Fibroblast of the aortic adventitia (primary cell): ENCODE measurements around the gene KRT222. TPM values are rescaled to one million over a fixed set of nuclear protein-coding genes. Genes with fewer than 3 reads are reported as not detected.

ENCODE experiments used
- DNase-seq: peaks from one replicate; pipeline ENCODE4 v3.0.0-alpha.2; 2010; ENCODE audit warnings: low read depth
- H3K4me3 ChIP-seq: 2 replicates; pipeline ENCODE4 v1.5.1; 2011; ENCODE audit warnings: low read depth, mild to moderate bottlenecking, control low read depth, low read length, moderate library complexity
- total RNA-seq: library from RNA; depleted of rRNA; stranded (reverse); fragments of >200 nt; gene quantifications from 2 replicates; pipeline ENCODE4 v1.2.3, GENCODE V29; 2012; ENCODE audit warnings: low replicate concordance
- TF ChIP-seq, protein P1 (sequence below): IDR thresholded peaks from 2 replicates; pipeline ENCODE4 v1.5.1; 2011; ENCODE audit warnings: mild to moderate bottlenecking, low read length, control low read depth, inconsistent platforms; ENCODE audit not compliant: insufficient read depth

KRT222 gene
- total RNA-seq, 1 donor = not detected

DNA sequence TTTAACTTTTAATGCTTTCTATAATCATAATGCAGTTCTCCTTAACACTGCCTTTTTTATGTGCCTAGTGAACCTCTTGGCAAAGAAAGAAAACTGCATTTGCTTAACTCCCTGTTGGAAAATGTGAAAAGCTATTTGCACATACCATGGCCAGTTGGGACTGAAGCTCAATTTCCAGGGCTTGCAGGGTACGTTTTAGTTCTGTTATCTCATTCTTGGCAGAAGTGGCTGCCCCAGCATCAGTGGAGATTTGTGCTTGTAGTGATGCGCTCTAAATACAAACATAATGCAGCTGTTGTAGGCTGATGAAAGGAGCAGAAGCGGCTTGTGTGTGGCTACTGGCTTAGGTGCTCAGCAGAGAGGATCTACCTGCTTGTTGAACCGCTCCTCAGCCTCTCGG lies 34.9 kb upstream of the KRT222 start:
- H3K4me3 ChIP-seq = no peak overlapping the region
- TF ChIP-seq, protein P1, sequence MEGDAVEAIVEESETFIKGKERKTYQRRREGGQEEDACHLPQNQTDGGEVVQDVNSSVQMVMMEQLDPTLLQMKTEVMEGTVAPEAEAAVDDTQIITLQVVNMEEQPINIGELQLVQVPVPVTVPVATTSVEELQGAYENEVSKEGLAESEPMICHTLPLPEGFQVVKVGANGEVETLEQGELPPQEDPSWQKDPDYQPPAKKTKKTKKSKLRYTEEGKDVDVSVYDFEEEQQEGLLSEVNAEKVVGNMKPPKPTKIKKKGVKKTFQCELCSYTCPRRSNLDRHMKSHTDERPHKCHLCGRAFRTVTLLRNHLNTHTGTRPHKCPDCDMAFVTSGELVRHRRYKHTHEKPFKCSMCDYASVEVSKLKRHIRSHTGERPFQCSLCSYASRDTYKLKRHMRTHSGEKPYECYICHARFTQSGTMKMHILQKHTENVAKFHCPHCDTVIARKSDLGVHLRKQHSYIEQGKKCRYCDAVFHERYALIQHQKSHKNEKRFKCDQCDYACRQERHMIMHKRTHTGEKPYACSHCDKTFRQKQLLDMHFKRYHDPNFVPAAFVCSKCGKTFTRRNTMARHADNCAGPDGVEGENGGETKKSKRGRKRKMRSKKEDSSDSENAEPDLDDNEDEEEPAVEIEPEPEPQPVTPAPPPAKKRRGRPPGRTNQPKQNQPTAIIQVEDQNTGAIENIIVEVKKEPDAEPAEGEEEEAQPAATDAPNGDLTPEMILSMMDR = no peak
- peak; percentile 9 for DNase-seq

DNA sequence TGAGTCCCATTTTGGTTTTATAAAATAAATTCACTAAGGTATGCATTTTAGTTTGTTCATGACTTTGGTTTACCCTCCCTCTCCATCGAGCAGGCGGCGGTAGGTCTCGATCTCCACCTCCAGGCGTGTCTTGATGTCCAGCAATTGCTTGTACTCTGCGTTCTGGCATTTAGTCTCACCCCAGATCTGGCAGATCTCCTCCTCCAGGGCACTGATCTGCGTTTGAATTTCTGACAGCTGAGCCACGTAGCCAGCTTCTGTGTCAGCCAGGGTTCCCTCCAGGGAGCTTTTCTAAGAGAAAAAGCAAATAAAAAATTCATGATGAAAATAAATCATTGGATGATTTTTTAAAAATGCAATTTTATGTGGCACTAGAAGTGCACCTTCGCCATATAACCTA lies 34.4 kb upstream of the KRT222 start:
- TF ChIP-seq, protein P1 = no peak
- H3K4me3 ChIP-seq = no peak overlapping the region
- no peak for DNase-seq

DNA sequence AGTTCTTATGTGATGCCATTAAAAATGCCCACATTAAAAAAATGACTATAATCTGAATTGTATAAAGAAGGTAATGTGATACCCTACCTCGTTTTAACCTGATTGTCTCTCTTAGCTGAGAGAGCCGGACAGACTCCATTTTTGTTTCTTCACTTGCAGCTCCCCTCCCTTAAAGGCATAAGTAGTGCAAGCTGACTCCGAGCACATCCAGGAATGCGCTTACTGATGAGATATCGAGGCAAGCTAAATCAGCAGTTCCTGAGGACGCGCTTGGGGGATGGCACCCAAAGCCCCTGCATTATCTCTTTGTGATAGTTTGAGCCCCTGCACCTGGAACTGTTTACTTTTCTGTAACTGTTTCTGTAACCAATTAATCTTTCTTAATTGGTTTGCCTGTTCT lies 32.3 kb upstream of the KRT222 start:
- DNase-seq = no peak
- no peak overlapping the region for H3K4me3 ChIP-seq
- TF ChIP-seq, protein P1 = no peak

DNA sequence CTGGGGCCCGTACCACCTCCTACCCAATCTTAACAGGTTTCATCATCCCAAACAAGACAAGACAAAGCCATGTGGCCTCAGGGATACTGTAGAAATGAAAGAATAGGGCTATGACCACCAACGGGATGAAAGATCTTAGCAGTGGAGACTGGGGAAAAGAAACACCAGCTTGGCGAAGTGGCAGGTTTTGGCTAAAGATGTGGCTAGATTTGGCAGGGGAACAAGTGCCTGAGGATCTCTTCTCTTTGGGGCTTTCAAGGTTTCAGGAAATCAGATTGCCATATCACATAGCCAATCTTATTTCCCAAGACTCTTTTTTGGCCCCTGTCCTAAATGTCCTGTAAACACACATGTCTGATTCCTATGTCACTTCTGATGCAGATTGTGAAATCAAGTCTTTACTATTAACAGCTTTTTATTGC lies 31.7 kb upstream of the KRT222 start:
- TF ChIP-seq, protein P1 = no peak
- no peak overlapping the region for H3K4me3 ChIP-seq
- DNase-seq = no peak

DNA sequence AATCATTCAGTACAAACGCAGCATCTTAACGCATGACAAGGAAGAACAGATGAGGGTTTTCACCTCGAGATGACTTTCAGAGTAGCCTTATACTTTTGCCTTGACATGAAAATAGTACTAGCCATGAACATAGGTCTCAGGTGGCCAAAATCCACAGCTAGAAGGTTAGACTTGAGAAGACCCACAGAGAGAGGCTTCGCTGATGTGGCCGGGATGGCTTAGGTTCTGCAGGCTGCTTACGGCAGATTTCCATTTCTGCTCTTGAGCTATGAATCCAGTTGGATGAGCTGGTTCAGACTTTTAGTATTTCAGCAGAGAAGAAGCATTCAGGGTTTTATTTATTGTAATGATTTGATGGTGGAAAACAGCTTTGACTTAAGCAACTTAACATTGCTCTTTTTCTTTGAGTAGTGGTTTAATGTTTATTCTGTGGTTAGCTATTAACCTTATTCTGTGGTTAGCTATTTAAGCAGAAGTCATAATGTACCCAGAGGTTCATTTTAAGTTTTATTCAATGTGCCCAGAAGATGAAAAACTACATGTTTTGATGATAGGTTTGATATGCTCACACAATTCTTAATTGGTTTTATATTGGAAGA lies 31.0 kb upstream of the KRT222 start:
- no peak overlapping the region for H3K4me3 ChIP-seq
- DNase-seq = no peak
- TF ChIP-seq, protein P1 = no peak

DNA sequence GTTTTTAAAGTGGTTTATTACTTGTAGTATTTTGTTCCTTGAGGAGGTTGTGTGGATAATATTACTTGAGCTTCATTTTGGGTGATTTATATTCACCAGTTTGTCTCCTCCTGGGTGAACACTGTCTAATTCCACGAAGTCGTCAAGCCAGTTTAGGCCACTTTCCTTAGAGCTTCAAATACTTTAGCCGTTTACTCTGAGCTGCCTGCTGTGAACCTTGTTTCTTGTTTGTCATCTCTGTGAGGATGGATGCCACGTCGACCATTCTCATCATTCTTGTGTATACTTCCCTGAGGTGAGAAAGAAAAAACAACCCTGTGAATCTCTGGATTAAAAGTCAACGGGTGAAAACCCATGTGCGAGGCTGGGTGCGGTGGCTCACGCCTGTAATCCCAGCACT lies 29.6 kb upstream of the KRT222 start:
- DNase-seq = no peak
- H3K4me3 ChIP-seq = no peak overlapping the region
- TF ChIP-seq, protein P1 = no peak

DNA sequence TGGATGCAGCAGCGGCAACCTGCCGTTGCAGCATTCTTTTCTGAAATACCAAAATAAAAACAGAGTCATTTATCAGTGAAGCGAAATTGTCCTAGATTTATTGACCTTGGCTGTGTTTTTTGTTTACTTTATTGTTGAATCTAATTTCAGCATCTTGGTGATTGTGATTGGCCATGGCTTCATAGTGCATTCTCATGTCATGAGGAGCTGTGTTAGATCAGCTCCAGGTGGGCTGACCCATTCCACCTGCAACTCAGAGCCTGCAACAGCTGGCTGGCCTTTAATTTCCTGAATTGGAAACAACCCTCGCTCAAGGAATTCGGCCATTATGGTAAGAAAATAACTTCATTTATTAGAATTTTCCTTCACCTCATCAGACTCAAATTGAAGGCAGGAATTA lies 22.1 kb upstream of the KRT222 start:
- TF ChIP-seq, protein P1 = no peak
- no peak overlapping the region for H3K4me3 ChIP-seq
- DNase-seq = no peak
